Activated CD8-positive, alpha-beta memory T cell treated with anti-CD3 and anti-CD28 coated beads, Interleukin-2, amount 50 U/mL, for 24 hours (primary cell): ENCODE measurements around the gene TRPM3.

Experiments
- DNase-seq: peaks from one replicate; pipeline ENCODE4 v3.0.0-alpha.2; 2020; ENCODE audit errors: extremely low read depth

TRPM3 gene

GRCh38 chr9:70949239-70949638, 172.2 kb downstream of the TRPM3 start:
- DNase-seq, result no peak

GRCh38 chr9:70948744-70949143, 172.7 kb downstream of the TRPM3 start:
- DNase-seq, result no peak

GRCh38 chr9:70947511-70947910, 173.9 kb downstream of the TRPM3 start:
- no peak for DNase-seq

GRCh38 chr9:70947086-70947485, 174.3 kb downstream of the TRPM3 start:
- no peak for DNase-seq

GRCh38 chr9:70945301-70945700, 176.1 kb downstream of the TRPM3 start:
- DNase-seq, result no peak

GRCh38 chr9:70941191-70941590, 180.2 kb downstream of the TRPM3 start:
- no peak for DNase-seq

DNA sequence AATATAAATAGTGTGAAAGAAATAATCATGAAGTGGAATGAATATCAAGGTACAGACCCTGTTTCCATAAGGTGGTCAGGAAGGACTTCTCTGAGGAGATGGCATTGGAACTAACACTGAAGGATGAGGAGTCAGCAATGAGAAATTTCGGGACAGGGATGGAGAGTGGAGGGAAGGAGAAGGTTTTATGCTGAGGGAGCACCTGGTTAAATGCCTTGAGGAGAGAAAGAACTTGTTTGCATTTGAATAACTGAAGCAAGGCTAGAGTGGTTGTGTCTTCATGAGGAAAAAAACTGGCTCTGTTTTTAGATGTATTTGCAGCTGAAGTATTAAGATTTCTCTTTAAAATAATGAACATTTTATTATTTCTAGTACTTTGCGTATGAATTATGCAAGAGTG, 180.8 kb downstream of the TRPM3 start:
- DNase-seq, result no peak

DNA sequence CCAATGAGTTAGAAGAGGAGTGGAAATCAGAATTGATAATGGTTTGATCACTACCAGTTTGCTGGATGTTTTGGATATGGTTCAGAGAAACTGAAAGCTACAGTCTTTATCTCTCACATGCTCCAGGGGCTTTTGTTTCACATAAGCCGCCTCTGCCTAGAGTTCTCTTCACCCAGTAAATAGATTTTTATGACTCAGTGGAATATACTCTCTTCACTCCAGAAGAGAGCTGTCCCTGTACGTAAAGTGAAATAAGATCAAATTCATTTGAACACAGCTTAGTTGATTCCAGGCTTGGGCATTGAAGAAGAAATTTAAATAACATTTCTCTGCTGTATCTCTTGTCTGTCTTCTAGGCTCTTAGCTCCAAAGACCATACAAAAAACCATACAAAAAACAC, 184.9 kb downstream of the TRPM3 start:
- DNase-seq, result no peak

DNA sequence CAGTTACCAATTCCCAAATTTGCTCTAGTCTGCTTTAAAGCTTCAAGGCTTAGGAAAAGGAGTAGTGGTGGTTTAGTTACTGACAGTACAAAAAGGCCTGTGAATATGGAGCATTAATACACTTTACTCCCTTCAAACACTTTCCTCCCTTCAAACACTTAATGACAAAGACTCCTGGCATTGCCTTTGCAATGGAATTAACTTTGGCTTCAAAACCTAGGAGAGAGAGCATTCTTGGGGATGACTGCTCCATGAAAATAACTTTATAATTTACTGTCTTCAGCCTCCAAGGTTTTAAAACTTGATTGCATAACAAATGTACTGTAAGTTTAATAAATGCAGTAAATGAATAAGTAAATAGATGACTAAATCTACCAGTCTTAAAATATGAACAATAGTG, 185.6 kb downstream of the TRPM3 start:
- DNase-seq, result no peak

DNA sequence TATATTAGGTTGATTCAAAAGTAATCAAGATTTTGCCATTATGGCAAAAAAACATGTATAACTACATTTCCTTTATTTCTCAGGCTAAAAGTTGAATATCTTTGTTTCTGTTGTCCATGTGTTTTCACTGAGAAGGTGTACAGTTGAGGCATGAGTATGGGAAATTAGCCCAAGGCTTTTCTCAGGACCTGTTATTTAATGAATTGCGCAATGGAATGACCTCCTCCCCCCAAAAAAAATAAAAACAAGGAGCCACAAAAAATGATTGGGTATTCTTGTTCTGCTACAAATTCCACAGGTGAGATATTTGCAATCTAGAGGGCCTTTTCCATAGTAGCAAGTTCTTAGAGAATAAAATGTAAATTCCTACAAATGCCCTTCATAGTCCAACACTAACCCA, 186.8 kb downstream of the TRPM3 start:
- no peak for DNase-seq

GRCh38 chr9:70933321-70933720, 188.1 kb downstream of the TRPM3 start:
- DNase-seq, result no peak

GRCh38 chr9:70932097-70932496, 189.3 kb downstream of the TRPM3 start:
- no peak for DNase-seq

DNA sequence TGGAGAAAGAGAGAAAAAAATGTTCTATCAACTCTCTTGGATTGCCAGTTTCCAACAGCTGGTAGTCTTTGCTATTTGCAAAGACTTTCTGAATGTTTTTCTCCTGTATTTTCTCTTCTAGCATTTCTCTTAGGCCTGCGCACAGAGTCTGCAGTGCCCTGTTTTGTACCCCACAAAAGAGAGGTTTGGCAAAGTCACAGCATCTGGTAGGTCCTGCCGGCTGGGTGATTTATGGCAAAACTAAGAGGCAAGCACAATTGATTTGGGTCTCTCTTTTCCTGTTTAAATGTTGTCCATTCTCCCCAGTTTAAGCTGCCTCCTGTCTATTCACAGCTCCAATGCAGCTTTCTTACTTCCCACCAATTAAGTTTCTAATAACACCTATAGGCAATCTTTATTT, 193.9 kb downstream of the TRPM3 start:
- no peak for DNase-seq

DNA sequence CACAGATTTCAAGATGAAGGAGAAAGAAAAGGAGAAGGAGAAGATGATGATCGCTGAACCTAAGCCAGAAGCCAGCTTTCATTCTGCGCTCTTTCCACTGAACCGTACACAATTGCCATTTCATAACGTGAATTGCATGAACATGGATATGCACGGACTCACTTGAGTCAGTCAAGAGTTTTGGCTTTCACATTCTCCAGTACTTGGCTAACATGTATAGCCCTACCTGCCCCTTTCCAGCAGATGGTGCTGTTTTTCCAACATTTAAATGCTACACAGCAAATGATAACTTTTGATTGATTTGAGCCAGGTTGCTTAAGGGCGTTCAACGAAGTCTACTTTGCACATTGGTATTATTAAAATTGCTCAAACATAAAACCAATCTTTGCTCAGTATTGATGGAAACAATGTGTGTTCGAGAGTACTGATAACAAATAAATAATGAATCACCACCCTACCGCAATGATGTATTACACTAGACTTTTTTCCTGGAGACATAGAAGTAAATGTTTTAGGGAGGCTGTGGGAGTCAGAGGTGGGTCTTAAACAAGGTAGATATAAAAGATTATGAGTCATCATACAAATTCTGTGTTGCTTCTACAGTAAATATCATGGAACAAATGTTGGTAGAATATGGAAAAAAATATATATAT, 196.4 kb downstream of the TRPM3 start:
- DNase-seq, result no peak

DNA sequence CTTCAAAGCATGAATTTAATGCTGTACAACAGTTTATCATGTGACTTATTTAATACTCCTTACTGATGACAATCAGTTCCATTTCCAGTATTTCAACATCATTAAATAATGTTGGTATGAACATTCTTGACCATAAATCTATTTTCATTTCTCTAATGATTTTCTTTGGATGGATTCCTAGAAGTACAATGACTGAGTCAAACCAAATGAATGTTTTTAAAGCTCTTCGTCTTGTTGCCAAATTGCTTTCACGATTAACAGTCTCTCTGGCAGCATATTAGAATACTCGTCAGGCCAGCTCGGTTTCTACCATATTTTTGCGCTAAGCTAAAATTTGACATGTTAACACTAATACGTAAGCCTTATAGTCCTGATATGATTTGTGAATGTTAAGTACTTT, 197.0 kb downstream of the TRPM3 start:
- no peak for DNase-seq

GRCh38 chr9:70923961-70924360, 197.5 kb downstream of the TRPM3 start:
- DNase-seq, result no peak

- DNase-seq, result no peak
Observed at GRCh38 chr9:70921136-70921535, 200.3 kb downstream of the TRPM3 start.

GRCh38 chr9:70917277-70917676, 204.1 kb downstream of the TRPM3 start:
- no peak for DNase-seq

GRCh38 chr9:70911791-70912190, 209.6 kb downstream of the TRPM3 start:
- no peak for DNase-seq

- DNase-seq, result no peak
Observed at GRCh38 chr9:70910598-70910997, 210.8 kb downstream of the TRPM3 start.

DNA sequence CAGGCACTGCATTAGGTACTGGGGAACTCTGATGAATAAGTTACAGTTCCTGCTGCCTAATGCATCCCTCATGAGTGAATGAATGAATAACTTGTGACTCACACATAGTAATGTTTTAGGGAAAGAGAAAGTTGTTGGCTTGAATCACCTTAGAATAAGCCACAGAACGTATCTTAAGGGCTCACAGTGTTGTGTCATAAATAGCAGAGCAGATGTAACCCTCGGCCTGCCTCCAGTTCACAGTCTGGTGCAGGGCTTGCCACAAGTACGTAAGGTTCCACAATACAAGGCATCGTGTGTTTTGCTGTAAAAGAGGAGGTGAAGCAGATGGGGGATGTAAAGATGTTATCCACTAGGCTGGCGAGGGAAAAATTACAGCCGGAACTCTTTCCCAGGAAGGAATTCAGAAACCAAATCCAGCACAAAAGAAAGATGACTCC, 218.7 kb downstream of the TRPM3 start:
- DNase-seq, result no peak

- DNase-seq, result no peak
Observed at GRCh38 chr9:70902171-70902570, 219.2 kb downstream of the TRPM3 start.

- no peak for DNase-seq
Observed at GRCh38 chr9:70901746-70902145, 219.7 kb downstream of the TRPM3 start.

GRCh38 chr9:70901013-70901412, 220.4 kb downstream of the TRPM3 start:
- no peak for DNase-seq
